ENCODE measurements around the gene XRCC2.

DNA sequence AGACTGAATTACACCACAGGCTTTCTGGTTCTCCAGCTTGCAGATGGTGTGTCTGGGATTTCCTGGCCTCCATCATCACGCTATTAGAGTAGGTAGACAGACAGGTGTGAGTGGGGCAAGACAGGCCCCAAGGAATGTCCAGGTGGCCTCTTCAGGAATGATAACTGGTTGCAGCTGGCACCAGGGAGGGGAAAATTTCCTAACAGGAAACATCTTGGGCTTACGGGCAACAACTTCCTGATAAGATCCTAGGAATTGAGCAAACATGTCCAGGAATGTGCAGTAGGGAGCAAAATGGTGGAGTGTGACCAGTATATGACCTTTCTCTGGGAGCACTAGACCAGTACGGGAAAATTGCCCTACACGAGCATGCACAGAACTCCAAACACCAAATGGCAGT is 11.3 kb downstream of the XRCC2 start:
- no peak for TF ChIP-seq POLR2A (IDR thresholded peaks at IDR 0.05)
- TF ChIP-seq, protein P1, sequence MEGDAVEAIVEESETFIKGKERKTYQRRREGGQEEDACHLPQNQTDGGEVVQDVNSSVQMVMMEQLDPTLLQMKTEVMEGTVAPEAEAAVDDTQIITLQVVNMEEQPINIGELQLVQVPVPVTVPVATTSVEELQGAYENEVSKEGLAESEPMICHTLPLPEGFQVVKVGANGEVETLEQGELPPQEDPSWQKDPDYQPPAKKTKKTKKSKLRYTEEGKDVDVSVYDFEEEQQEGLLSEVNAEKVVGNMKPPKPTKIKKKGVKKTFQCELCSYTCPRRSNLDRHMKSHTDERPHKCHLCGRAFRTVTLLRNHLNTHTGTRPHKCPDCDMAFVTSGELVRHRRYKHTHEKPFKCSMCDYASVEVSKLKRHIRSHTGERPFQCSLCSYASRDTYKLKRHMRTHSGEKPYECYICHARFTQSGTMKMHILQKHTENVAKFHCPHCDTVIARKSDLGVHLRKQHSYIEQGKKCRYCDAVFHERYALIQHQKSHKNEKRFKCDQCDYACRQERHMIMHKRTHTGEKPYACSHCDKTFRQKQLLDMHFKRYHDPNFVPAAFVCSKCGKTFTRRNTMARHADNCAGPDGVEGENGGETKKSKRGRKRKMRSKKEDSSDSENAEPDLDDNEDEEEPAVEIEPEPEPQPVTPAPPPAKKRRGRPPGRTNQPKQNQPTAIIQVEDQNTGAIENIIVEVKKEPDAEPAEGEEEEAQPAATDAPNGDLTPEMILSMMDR (IDR thresholded peaks at IDR 0.05) = no peak

Measured in body of pancreas (tissue), 4 donors.